Neutrophil (primary cell): ENCODE data around the gene HDGFL3.
"Not testable (repeated sequence)": the region's sequence is repeated elsewhere in the genome, so short reads cannot be mapped to it uniquely, and the experiment has no call there.

ENCODE experiments used
- H3K27ac ChIP-seq: fragments of 200-600 bp; sonication (generic); 2 replicates; pipeline ENCODE4 v1.5.1; 2016; ENCODE audit warnings: mild to moderate bottlenecking, moderate library complexity
- H3K27me3 ChIP-seq: fragments of 200-600 bp; sonication (generic); 2 replicates; pipeline ENCODE4 v1.6.0; 2016; ENCODE audit warnings: mild to moderate bottlenecking
- H3K36me3 ChIP-seq: fragments of 200-600 bp; sonication (generic); 2 replicates; pipeline ENCODE4 v1.5.1; 2017
- H3K4me1 ChIP-seq, 2 experiments: fragments of 200-600 bp in 1 of 2; sonication (generic) in 1 of 2; 1 replicate in 1 of 2; 2 replicates in 1 of 2; pipeline versions ENCODE4 v1.5.1 to v1.6.1; 2013 to 2016; ENCODE audit warnings: low read depth in 1 of 2, low read length in 1 of 2, mild to moderate bottlenecking in 1 of 2, moderate library complexity in 1 of 2; ENCODE audit not compliant: control insufficient read depth in 1 of 2, insufficient read depth in 1 of 2
- H3K4me3 ChIP-seq, 2 experiments: fragments of 200-600 bp in 1 of 2; sonication (generic) in 1 of 2; 1 replicate in 1 of 2; 2 replicates in 1 of 2; pipeline ENCODE4 v1.5.1; 2013 to 2016; ENCODE audit warnings: low read depth in 1 of 2, low read length in 1 of 2, mild to moderate bottlenecking in 1 of 2, moderate library complexity in 1 of 2
- H3K9me3 ChIP-seq: fragments of 200-600 bp; sonication (generic); 2 replicates; pipeline ENCODE4 v1.5.1; 2016
- CTCF ChIP-seq: fragments of 200-600 bp; sonication (generic); IDR thresholded peaks from 2 replicates; pipeline ENCODE4 v1.5.1; 2016; ENCODE audit warnings: antibody characterized with exemption

The HDGFL3 gene

GRCh38 chr15:83100097-83100646, 107.5 kb downstream of the HDGFL3 start:
- no peak for TF ChIP-seq CTCF
- Histone ChIP-seq H3K4me1 (no peaks in the 10 kb centered on the region), H3K9me3 (no peaks in the 10 kb centered on the region), H3K36me3 (no peaks in the 10 kb centered on the region), H3K27me3 (peaks cover 12% of the 10 kb centered on the region), H3K27ac (no peak overlapping the region), H3K4me3 (no peak overlapping the region)

- no peak overlapping the region for H3K4me3 ChIP-seq
- no peak overlapping the region for H3K27ac ChIP-seq
- no peak for TF ChIP-seq CTCF
- H3K36me3 ChIP-seq: no peaks in the 10 kb centered on the region
- H3K27me3 ChIP-seq: peaks cover 12% of the 10 kb centered on the region
- no peaks in the 10 kb centered on the region for H3K9me3 ChIP-seq
- H3K4me1 ChIP-seq: no peaks in the 10 kb centered on the region
Measured at GRCh38 chr15:83099290-83099689, 108.3 kb downstream of the HDGFL3 start.

DNA sequence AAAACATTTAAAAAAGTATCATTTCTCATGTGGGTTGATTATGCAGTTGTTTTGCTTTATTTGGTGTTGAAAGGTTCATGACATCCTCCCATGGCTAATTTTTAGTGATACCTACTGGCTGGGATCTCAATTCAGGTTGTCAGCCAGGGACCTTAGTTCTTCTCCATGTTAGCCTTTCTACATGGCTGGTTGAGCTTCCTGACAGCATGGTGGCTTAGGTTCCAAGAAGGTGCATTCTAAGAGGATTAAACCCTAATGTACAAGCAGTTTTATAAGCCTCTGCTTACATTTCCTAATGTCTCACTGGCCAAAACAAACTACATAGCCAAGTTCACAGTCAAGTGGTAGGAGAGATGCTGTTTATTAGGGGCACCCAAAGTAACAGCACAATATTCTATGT, 109.5 kb downstream of the HDGFL3 start:
- no peak overlapping the region for H3K4me3 ChIP-seq
- TF ChIP-seq CTCF: no peak
- H3K27ac ChIP-seq: no peak overlapping the region
- H3K27me3 ChIP-seq: peaks cover 12% of the 10 kb centered on the region
- no peaks in the 10 kb centered on the region for H3K36me3 ChIP-seq
- no peaks in the 10 kb centered on the region for H3K9me3 ChIP-seq
- no peaks in the 10 kb centered on the region for H3K4me1 ChIP-seq

GRCh38 chr15:83094583-83094982, 113.0 kb downstream of the HDGFL3 start:
- no peak for TF ChIP-seq CTCF
- H3K9me3 ChIP-seq: no peaks in the 10 kb centered on the region
- no peaks in the 10 kb centered on the region for H3K36me3 ChIP-seq
- H3K4me1 ChIP-seq: peaks cover 0 to 4% of the 10 kb centered on the region in 2 experiments
- peaks cover 12% of the 10 kb centered on the region for H3K27me3 ChIP-seq
- H3K4me3 ChIP-seq: no peak overlapping the region
- no peak overlapping the region for H3K27ac ChIP-seq

- Histone ChIP-seq H3K27me3 (peaks cover 4% of the 10 kb centered on the region), H3K4me1 (peaks cover 0 to 4% of the 10 kb centered on the region in 2 experiments), H3K36me3 (no peaks in the 10 kb centered on the region), H3K27ac (peak overlapping the region; percentile 51), H3K9me3 (no peaks in the 10 kb centered on the region), H3K4me3 (no peak overlapping the region)
- TF ChIP-seq CTCF: no peak
Measured at GRCh38 chr15:83092309-83092976, 115.2 kb downstream of the HDGFL3 start.

DNA sequence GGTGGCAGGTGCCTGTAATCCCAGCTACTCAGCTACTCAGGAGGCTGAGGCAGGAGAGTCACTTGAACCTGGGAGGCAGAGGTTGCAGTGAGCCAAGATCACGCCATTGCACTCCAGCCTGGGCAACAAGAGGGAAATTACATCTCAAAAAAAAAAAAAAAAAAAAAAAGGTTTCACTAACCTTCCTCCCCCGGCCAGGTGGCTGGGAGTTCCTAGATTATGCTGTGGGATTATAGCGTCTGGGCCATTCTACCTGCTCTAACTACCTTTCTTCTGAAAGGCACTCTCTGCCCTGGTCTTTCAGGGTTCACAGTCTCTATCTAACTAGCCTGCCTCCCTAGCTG, 115.7 kb downstream of the HDGFL3 start:
- not testable (repeated sequence) for H3K4me1 ChIP-seq, H3K9me3 ChIP-seq, H3K27me3 ChIP-seq, H3K4me3 ChIP-seq, H3K36me3 ChIP-seq
- peak overlapping the region; percentile 51 for H3K27ac ChIP-seq
